Stimulated activated CD8-positive, alpha-beta memory T cell treated with anti-CD3 and anti-CD28 coated beads, Interleukin-12 subunit alpha, Interleukin-12 subunit beta, amount 100 ng/mL, for 4 hours (primary cell): ENCODE results near the gene STARD8.
"Not testable (repeated sequence)": the region's sequence is repeated elsewhere in the genome, so short reads cannot be mapped to it uniquely, and the experiment has no call there.

Source experiments
- DNase-seq: peaks from one replicate; pipeline ENCODE4 v3.0.0-alpha.2; 2020; ENCODE audit warnings: low read depth

Gene STARD8

GRCh38 chrX:68647156-68647957, at the start of gene STARD8:
Gene STARD8, plus strand, starts transcription at chrX:68647666. Its CDS starts 217 bp downstream, at chrX:68647883.
- DNase-seq: no peak

DNA sequence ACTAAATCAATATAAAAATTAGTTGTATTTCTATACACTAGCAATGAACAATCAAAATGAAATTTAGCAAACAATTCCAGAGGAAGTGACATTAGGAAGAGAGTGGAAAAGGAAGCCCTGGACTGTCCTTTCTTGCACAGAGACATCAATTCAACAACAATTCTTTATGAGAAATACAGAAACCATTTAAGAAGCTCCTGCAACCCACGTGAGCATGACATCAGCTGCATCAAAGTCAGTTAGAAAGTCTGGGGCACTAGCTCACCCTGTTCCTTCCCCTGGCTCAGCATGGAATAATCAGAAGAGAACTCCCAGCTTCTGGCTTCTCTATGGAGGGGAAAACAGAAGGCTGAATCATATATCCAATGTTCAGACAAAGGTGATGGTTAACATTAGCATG, 48.6 kb upstream of the STARD8 start:
- DNase-seq: no peak

GRCh38 chrX:68599256-68600152, 48.0 kb upstream of the STARD8 start:
- no peak for DNase-seq

GRCh38 chrX:68604216-68604615, 43.2 kb upstream of the STARD8 start:
- not testable (repeated sequence) for DNase-seq

GRCh38 chrX:68614733-68615132, 32.7 kb upstream of the STARD8 start:
- DNase-seq: not testable (repeated sequence)

DNA sequence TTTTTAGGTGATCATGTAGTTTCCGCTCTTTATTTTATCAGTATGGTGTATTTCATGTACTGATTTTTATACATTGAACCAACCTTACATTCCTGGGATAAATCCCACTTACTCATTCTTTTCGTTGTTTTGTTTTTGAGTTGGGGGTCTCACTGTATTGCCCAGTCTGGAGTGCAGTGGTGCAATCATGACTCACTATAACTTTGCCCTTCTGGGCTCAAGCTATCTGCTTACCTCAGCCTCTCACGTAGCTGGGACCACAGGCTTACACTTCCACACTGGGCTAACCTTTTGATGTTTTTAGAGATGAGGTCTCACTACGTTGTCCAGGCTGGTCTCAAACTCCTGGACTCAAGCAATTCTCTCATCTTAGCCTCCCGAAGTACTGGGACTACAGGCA, 19.5 kb upstream of the STARD8 start:
- DNase-seq: no peak

DNA sequence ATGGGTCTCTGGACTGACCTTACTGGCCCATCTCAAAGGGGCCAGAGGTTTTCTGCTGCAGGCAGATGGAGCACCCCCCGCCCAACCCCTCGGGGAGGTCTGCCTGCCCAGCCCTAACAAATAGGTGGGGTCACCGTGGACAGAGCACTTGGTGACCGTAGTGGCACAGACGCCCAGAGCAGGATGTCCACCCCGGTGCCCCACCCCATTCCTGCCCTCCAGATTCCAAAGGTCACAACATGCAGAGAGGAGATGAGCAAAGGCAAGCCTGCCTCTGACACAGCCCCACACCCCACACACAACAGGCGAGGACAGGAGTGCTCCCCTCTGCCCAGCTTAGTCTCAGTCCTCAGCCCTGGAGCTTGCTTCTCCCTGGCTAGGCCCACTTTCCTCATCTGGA, 17.5 kb upstream of the STARD8 start:
- not testable (repeated sequence) for DNase-seq

- DNase-seq: no peak
Measured at GRCh38 chrX:68631336-68631735, 16.1 kb upstream of the STARD8 start.

DNA sequence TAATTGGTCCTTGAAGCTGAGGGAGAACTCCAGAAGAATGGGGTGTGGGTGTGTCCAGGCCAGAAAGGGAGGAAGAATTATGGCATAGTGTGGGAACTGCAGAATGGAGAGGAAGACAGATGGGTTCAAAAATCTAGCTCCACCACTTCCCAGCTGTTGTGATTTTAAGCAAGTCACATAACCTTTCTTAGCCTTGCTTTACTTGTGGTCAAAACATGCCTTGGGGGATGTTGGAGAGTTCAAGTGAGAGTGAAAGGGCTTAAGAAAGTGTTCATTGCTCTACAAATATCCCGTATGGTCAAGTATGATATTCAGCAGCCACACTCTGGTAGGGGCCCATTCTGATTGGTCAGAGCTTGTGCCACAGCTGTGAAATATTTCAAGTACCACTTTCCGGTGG, 15.0 kb upstream of the STARD8 start:
- no peak for DNase-seq

DNA sequence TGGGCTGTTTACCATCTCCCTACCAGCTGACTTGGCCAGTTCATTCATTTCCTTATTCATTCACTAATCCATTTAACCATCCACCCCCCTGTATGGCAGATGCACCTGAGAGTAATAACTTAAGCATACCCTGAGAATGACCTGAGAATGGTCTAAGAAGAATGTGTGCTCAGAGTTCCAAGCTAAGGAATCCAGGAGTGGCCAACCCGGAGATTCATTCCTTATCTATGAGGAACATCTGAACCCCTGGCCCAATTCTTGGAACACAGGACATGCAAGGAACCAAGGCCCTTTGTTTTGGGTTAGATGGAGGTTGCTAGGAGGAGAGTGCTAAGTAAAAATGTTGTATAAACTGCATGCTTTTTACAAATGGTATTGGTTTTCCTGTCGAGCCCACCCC, 13.5 kb upstream of the STARD8 start:
- no peak for DNase-seq

- DNase-seq: no peak
Measured at GRCh38 chrX:68634649-68635227, 12.7 kb upstream of the STARD8 start.

GRCh38 chrX:68640661-68641060, 6.8 kb upstream of the STARD8 start:
- DNase-seq: no peak

GRCh38 chrX:68644861-68645260, 2.6 kb upstream of the STARD8 start:
- DNase-seq: no peak

DNA sequence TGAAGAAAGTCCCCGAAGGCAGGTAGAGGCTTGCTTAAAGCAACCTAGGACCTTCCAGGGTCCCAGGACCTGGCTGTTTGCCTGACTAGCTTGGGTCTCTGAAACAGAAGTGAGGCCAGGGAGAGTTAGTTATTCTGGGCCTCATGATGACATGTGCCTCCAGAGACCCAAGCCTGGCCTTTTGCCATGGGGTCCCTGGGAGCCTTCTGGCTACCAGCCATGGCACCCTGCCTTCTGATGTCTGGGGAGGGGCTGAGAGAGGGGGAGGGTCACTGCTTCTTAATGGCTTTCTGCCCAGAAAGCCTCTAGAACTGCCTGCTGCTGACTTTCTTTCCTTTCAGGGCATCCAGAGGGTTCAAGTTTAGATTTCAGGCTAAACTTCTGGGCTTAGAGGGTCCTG, 1.0 kb upstream of the STARD8 start:
- DNase-seq: no peak

GRCh38 chrX:68648960-68649359, 1.5 kb downstream of the STARD8 start:
- DNase-seq: no peak

DNA sequence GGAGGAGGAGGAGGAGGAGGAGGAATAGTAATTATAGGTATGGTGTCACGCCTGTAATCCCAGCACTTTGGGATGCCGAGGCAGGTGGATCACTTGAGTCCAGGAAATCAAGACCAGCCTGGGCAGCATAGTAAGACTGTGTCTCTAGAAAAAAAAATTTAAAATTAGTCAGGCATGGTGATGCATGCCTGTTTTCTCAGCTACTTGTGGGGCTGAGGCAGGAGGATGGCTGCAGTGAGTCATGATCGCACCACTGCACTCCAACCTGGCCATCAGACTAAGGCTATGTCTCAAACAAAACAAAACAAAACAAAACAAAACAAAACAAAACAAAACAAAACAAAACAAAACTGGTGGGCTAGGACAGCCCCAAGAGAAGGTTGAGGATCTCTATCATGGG, 3.0 kb downstream of the STARD8 start:
- no peak for DNase-seq

DNA sequence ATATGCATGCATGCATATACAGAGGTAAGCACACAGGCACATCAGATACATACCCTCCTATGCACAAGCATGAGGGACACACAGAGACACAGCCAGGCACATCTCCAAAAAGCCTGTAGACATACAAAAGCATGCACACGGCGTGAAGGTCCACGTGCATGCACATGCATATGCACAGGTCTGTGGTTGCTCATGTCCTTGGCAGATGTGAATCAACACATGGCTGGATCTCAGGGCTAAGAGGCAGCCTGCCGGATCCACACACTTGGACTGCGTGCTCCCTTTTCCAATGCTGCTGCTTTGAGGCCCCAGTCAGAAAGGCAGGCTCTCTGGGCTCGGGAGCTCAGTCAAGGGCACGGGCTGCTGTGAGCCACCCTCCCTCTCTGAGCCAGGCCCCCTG, 3.6 kb downstream of the STARD8 start:
- DNase-seq: no peak

DNA sequence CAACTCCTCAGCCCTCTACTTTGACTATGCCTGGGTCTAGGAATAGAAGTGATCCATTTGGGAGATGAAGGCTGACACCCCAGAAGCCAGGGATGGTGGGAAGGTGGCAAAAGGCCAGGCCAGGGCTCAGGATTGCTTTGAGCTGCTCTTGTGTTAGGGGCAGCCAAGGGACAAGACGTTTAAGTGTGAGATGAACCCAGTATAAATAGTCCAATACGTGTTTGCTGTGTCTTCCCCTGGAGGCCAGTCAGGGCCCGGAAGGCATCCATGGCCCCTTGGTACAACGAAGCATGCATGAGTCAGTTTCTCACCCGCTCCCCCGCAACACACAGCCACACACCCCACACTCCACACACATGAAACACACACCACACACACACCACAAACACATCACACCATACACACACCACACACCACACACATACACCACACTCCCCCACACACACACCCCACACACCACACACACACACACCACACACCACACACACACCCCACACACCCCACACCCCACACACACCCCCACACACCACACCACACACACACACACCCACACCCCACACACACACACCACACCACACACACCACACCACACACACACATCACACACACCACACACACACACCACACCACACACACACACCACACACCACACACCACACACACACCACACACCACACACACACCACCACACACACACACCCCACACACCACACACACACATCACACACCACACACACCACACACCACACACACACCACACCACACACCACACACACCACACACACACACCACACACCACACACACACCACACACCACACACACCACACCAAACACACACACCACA, 5.1 kb downstream of the STARD8 start:
- DNase-seq: no peak

DNA sequence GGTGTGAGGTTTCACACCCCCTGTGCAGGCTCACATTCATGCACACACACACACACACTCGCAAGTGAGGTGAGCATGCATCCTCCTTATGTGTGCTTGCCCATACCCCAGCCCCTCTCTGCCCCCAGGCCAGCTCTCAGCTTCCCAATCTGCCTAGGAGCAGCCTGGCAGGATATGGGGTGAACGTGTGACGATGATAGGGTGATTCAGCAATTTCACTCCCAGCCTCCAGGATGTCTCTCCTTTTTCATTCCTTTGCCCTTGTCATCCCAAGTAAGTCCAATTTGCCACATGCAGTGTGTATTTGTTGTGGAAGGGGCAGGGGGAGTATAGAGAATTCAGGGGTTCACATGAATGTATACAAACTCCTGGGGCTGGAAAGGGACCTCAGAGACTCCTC, 7.2 kb downstream of the STARD8 start:
- no peak for DNase-seq

DNA sequence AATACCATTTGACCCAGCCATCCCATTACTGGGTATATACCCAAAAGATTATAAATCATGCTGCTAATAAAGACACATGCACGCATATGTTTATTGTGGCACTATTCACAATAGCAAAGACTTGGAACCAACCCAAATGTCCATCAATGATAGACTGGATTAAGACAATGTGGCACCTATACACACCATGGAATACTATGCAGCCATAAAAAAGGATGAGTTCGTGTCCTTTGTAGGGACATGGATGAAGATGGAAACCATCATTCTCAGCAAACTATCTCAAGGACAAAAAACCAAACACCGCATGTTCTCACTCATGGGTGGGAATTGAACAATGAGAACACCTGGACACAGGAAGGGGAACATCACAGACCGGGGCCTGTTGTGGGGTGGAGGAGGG, 9.0 kb downstream of the STARD8 start:
- DNase-seq: not testable (repeated sequence)

GRCh38 chrX:68658530-68658929, 11.1 kb downstream of the STARD8 start:
- DNase-seq: no peak

DNA sequence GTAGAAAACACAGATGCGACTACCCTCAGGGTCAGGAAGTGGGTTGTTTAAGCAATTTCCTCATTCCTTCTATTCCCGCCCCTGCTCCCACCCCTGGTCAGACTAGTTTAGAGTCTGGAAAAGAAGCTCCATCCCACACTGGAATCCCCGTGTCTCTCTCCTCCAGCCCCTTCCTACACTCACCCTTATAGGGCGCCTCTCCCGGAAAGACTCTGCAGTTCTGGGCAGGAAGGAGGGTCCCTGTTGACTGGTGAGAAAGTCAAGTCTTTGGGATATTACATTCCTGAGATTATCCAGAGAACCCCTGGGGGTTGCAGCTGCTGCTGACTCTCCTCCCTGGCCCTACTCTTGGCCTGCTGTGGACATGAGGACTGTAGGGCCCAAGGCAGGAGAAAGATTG, 11.9 kb downstream of the STARD8 start:
- no peak for DNase-seq
